Vagina (tissue), 2 donors: Measurements from ENCODE around the gene SUGCT.

Experiments
- POLR2A ChIP-seq, 2 donors: fragments of 450-650 bp; IDR thresholded peaks; one replicate each; pipeline ENCODE4 v1.6.1; 2017; ENCODE audit warnings: antibody characterized with exemption in 2 of 2, mild to moderate bottlenecking in 2 of 2, moderate library complexity in 2 of 2
- POLR2AphosphoS5 ChIP-seq, 2 donors: sonication (generic); formaldehyde crosslinking; IDR thresholded peaks; one replicate each; pipeline ENCODE4 v1.9.0; 2017; ENCODE audit warnings: antibody characterized with exemption in 2 of 2, mild to moderate bottlenecking in 2 of 2, low read depth in 1 of 2; ENCODE audit not compliant: insufficient read depth in 1 of 2
- TF ChIP-seq, protein P1 (sequence below), 3 experiments: fragments of 450-650 bp in 2 of 3; fragments of 200-600 bp in 1 of 3; sonication (generic) in 1 of 3; IDR thresholded peaks; one replicate each; pipeline ENCODE4 v1.5.1; 2017 to 2019; ENCODE audit warnings: antibody characterized with exemption in 3 of 3, mild to moderate bottlenecking in 2 of 3, moderate library complexity in 2 of 3

DNA sequence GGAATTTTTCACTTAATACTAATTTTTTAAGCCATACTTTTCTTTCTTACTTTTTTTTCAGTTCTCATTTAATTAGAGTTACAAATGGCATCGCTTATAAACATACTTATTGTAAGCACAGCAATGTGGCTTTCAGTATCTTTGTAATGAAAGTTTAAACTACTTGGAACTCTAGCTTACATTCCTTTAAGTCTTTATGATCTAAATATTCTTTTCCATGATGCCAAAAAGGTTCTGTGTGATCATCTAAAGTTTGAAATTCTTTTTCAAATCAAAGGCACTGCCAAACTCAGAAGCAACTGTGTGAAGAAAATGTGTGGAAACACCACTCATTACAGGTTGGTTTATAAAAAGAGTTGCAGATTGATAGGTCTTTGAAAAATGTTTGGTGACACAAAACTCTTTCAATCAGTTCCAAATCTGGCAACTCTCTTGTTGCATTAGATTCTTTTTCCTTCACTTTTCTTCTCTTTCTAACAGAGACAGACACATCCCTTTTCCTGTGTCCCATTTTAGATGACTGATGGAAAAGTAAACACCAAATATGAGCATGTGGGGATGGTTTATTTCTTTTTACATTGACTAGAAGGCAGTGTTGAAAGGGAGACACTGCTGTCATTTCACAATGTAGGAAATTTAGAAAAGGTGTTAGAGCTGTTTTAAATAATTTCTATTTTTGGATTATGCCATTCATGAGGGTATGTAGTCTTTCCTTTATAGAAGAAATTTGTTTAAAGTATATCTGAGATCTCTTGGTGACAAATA lies 392.3 kb downstream of the SUGCT start:
- TF ChIP-seq, protein P1, sequence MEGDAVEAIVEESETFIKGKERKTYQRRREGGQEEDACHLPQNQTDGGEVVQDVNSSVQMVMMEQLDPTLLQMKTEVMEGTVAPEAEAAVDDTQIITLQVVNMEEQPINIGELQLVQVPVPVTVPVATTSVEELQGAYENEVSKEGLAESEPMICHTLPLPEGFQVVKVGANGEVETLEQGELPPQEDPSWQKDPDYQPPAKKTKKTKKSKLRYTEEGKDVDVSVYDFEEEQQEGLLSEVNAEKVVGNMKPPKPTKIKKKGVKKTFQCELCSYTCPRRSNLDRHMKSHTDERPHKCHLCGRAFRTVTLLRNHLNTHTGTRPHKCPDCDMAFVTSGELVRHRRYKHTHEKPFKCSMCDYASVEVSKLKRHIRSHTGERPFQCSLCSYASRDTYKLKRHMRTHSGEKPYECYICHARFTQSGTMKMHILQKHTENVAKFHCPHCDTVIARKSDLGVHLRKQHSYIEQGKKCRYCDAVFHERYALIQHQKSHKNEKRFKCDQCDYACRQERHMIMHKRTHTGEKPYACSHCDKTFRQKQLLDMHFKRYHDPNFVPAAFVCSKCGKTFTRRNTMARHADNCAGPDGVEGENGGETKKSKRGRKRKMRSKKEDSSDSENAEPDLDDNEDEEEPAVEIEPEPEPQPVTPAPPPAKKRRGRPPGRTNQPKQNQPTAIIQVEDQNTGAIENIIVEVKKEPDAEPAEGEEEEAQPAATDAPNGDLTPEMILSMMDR (IDR thresholded peaks at IDR 0.05) = no peak
- TF ChIP-seq POLR2A (IDR thresholded peaks at IDR 0.05) (no peak), POLR2AphosphoS5 (IDR thresholded peaks at IDR 0.05; ENCODE audit: insufficient read depth in 1 of 2, low read depth in 1 of 2) (no peak)
